Bronchial epithelial cell (primary cell): Measurements from ENCODE around the gene GSTM4. TPM values are rescaled to one million over a fixed set of nuclear protein-coding genes. Genes with fewer than 3 reads are reported as not detected.
A peak's percentile ranks its signal among the peaks of the same experiment; 100 is the strongest.
"Not testable (repeated sequence)": the region's sequence is repeated elsewhere in the genome, so short reads cannot be mapped to it uniquely, and the experiment has no call there.

ENCODE experiments used
- DNase-seq: peaks from one replicate; pipeline ENCODE4 v3.0.0-alpha.2; 2010; ENCODE audit warnings: low read depth
- FAIRE-seq: peaks from 2 replicates; lab custom pipeline; 2011; peaks lifted over from hg19 to GRCh38; lab: Jason Lieb, UNC
- H3K27me3 ChIP-seq: 2 replicates; pipeline ENCODE4 v1.5.1; 2011; ENCODE audit warnings: low read length; ENCODE audit not compliant: control insufficient read depth, insufficient read depth
- H3K36me3 ChIP-seq: 2 replicates; pipeline ENCODE4 v1.5.1; 2011; ENCODE audit warnings: low read length; ENCODE audit not compliant: control insufficient read depth, insufficient read depth
- H3K4me3 ChIP-seq: 2 replicates; pipeline ENCODE4 v1.5.1; 2011; ENCODE audit warnings: mild to moderate bottlenecking, low read depth, low read length, control low read depth
- CTCF ChIP-seq: IDR thresholded peaks from 2 replicates; pipeline ENCODE4 v1.5.1; 2011; ENCODE audit warnings: mild to moderate bottlenecking, moderate library complexity, low read length, control low read depth, inconsistent platforms; ENCODE audit not compliant: insufficient read depth, severe bottlenecking
- total RNA-seq: library from RNA; depleted of rRNA; stranded (reverse); fragments of >200 nt; gene quantifications from 2 replicates; pipeline ENCODE4 v1.2.1, GENCODE V29; 2014

GSTM4 gene
- total RNA-seq, 1 donor from 2014 or later: 0.53 TPM

DNA sequence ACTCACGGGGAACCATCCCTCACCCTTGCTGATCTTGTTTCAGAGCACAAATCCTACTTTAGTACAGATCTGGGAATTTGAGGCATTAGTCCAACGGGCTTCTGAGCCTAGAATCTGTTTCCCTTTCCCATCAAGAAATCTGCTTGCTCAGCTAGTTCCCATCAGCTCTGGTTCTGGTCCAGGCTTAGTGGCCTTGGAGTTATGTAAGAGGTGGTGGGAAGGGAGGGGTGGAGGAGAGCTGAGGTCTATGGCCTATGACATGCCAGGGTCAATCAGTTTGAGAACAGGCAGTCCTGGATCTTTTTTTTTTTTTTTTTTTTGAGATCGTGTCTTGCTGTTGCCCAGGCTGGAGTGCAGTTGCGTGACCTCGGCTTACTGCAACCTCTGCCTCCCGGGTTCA, 35.9 kb downstream of the GSTM4 start:
- Histone ChIP-seq H3K36me3 (no peaks in the 10 kb centered on the region), H3K4me3 (no peak overlapping the region), H3K27me3 (no peaks in the 10 kb centered on the region)
- DNase-seq (no peak), FAIRE-seq (no peak)
- TF ChIP-seq CTCF: no peak

DNA sequence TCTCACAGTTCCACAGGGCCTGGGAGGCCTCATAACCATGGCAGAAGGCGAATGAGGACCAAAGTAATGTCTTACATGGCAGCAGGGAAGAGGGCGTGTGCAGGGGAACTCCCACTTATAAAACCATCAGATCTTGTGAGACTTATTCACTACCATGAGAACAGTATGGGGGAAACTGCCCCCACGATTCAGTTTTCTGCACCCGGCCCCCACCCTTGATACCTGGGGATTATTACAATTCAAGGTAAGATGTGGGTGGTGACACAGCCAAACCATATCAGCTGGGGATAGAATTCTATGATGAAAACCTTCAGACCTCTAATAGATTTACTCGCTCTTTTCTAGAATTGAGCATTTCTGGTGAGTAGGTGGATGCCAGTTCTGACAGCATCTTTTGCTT, 38.5 kb downstream of the GSTM4 start:
- not testable (repeated sequence) for H3K36me3 ChIP-seq, H3K4me3 ChIP-seq, DNase-seq, FAIRE-seq, H3K27me3 ChIP-seq

DNA sequence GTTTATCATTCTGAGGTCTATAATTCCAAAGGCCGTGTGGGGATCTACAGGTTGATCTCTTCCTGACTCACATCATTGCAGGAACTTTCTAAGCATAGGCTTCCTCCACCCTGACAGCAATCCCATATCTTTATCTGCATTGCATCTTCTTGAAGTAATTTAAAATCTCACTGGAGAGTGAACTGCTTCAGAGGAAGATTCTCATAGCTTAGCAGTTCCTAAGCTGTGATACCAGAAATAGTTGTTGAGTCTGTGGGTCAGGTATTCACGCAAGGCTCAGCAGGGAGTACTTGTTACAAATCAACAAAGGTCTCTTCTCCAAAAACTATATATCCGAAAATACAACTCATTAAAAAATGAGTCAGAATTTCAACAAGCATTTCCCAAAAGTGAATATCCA, 39.2 kb downstream of the GSTM4 start:
- not testable (repeated sequence) for FAIRE-seq, H3K4me3 ChIP-seq, H3K27me3 ChIP-seq, DNase-seq, H3K36me3 ChIP-seq

DNA sequence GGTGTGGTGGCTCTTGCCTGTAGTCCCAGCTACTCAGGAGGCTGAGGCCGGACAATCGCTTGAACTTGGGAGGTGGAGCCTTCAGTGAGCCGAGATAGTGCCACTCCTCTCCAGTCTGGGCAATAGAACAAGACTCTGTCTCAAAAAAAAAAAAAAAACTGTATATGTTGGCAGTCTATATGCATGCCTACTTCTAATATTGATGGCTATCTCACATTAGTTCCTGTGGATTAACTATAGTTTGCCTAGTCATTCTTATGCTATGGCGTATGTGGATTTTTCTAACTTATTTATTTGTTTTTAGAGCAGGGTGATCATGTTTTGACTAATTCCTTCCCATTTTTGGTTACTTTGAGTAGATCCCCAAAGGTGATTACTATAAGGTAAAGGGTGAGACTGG, 41.2 kb downstream of the GSTM4 start:
- H3K27me3 ChIP-seq: no peaks in the 10 kb centered on the region
- DNase-seq: no peak
- H3K4me3 ChIP-seq: no peak overlapping the region
- no peaks in the 10 kb centered on the region for H3K36me3 ChIP-seq
- no peak for FAIRE-seq
- TF ChIP-seq CTCF: no peak

- not testable (repeated sequence) for H3K4me3 ChIP-seq, H3K27me3 ChIP-seq, H3K36me3 ChIP-seq, FAIRE-seq
- peak; percentile 75 for DNase-seq
Measured at GRCh38 chr1:109697861-109698260, 42.0 kb downstream of the GSTM4 start.

GRCh38 chr1:109702940-109703339, 47.0 kb downstream of the GSTM4 start:
- H3K27me3 ChIP-seq, H3K36me3 ChIP-seq, DNase-seq, FAIRE-seq, H3K4me3 ChIP-seq: not testable (repeated sequence)

GRCh38 chr1:109704173-109704572, 48.3 kb downstream of the GSTM4 start:
- FAIRE-seq (no peak), DNase-seq (no peak)
- no peak overlapping the region for H3K4me3 ChIP-seq
- H3K36me3 ChIP-seq: no peaks in the 10 kb centered on the region
- H3K27me3 ChIP-seq: no peaks in the 10 kb centered on the region
- no peak for TF ChIP-seq CTCF

GRCh38 chr1:109705411-109705810, 49.5 kb downstream of the GSTM4 start:
- H3K4me3 ChIP-seq: no peak overlapping the region
- FAIRE-seq (no peak), DNase-seq (no peak)
- no peak for TF ChIP-seq CTCF
- no peaks in the 10 kb centered on the region for H3K36me3 ChIP-seq
- H3K27me3 ChIP-seq: no peaks in the 10 kb centered on the region

DNA sequence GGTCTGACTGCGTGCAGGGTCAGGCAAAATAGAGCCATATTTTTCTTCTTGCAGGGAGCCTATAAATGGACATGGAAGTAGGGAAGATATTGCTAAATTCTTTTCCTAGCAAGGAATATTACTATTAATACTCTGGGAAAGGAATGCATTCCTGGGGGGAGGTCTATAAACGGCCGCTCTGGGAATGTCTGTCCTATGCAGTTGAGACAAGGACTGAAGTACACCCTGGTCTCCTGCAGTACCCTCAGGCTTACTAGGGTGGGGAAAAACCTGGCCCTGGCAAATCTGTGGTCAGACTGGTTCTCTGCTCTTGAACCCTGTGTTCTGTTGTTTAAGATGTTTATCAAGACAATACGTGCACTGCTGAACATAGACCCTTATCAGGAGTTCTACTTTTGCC, 53.0 kb downstream of the GSTM4 start:
- FAIRE-seq, DNase-seq, H3K36me3 ChIP-seq, H3K4me3 ChIP-seq, H3K27me3 ChIP-seq: not testable (repeated sequence)

DNA sequence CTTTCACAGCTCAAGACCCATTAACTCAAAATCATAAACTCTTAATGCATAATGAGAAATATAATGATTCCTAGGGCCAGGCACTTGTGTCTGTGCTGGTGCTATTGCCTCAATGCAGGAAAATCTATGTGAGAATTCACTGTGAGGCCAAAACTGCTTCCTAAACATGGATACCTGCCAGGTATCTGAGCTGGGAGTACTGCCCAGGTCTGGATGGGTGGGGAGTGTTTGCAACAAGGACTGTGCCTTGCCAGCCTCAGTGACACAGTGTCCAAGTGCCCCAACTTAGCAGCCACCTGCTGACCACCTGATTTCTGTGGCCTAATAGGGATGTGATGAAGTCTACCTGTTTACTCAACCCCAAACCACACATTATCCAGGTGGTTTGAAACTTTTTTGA, 53.9 kb downstream of the GSTM4 start:
- not testable (repeated sequence) for H3K27me3 ChIP-seq, FAIRE-seq, DNase-seq, H3K36me3 ChIP-seq, H3K4me3 ChIP-seq
